SK-N-SH treated with all-trans-retinoic acid at 6 μM for 48 hours (cell line): ENCODE measurements around the gene SIRPA.

ENCODE experiments used
- ARNTL ChIP-seq: fragments of 450-650 bp; formaldehyde crosslinking; IDR thresholded peaks from 2 replicates; pipeline ENCODE4 v1.5.0; 2020; ENCODE audit warnings: low read depth, mild to moderate bottlenecking, moderate library complexity, borderline replicate concordance
- CREB5 ChIP-seq: fragments of 250-450 bp; sonication (Bioruptor Pico); IDR thresholded peaks from 2 replicates; pipeline ENCODE4 v1.5.1; 2020; ENCODE audit warnings: low read depth, mild to moderate bottlenecking, moderate library complexity
- OSR1 ChIP-seq: fragments of 250-450 bp; sonication (Bioruptor Pico); IDR thresholded peaks from 2 replicates; pipeline ENCODE4 v1.8.0; 2022; ENCODE audit warnings: moderate library complexity, mild to moderate bottlenecking, inconsistent platforms
- PATZ1 ChIP-seq: fragments of 250-450 bp; sonication (Bioruptor Pico); IDR thresholded peaks from 2 replicates; pipeline ENCODE4 v1.8.0; 2020; ENCODE audit warnings: mild to moderate bottlenecking, moderate library complexity, borderline replicate concordance
- ZFP3 ChIP-seq: fragments of 250-450 bp; sonication (Bioruptor Pico); IDR thresholded peaks from 2 replicates; pipeline ENCODE4 v1.5.0; 2020; ENCODE audit warnings: mild to moderate bottlenecking, moderate library complexity
- ZNF8 ChIP-seq: fragments of 450-650 bp; formaldehyde crosslinking; IDR thresholded peaks from 2 replicates; pipeline ENCODE4 v1.5.0; 2020; ENCODE audit warnings: mild to moderate bottlenecking, moderate library complexity

GRCh38 chr20:1871807-1872458 lies 23.3 kb upstream of the SIRPA start:
- no peak for TF ChIP-seq ARNTL
- TF ChIP-seq PATZ1 (CRISPR knock-in tag), result no peak
- no peak for TF ChIP-seq ZNF8 (CRISPR knock-in tag)
- TF ChIP-seq OSR1 (CRISPR knock-in tag), result no peak
- no peak for TF ChIP-seq ZFP3 (CRISPR knock-in tag)
- TF ChIP-seq CREB5 (CRISPR knock-in tag), result no peak
